Measurements from ENCODE around the gene MAD2L1. TPM values are rescaled to one million over a fixed set of nuclear protein-coding genes. Genes with fewer than 3 reads are reported as not detected.

The MAD2L1 gene
- total and polyA plus RNA-seq, 2 experiments from 2014 or later = 80.2 to 139 TPM

GRCh38 chr4:120109406-120109805, 42.8 kb upstream of the MAD2L1 start:
- Mint-ChIP-seq H3K4me3 (no peak overlapping the region), H3K36me3 (ENCODE audit: low read depth) (no peaks in the 10 kb centered on the region), H3K27me3 (ENCODE audit: insufficient read depth, low read depth, poor library complexity) (peaks cover 1% of the 10 kb centered on the region), H3K4me1 (no peaks in the 10 kb centered on the region), H3K9me3 (no peaks in the 10 kb centered on the region), H3K27ac (no peak overlapping the region)
- no peak overlapping the region for H3K4me3 ChIP-seq
- DNase-seq (ENCODE audit: low spot score) (no peak), ATAC-seq (no peak)
- H4K20me1 ChIP-seq (replicated peaks; ENCODE audit: insufficient read depth) = no peaks in the 10 kb centered on the region
- no peaks in the 10 kb centered on the region for H3K9me2 ChIP-seq (ENCODE audit: insufficient read depth)
- H3K27me3 ChIP-seq (ENCODE audit: insufficient read depth) = no peaks in the 10 kb centered on the region
- no peaks in the 10 kb centered on the region for H3K36me3 ChIP-seq (ENCODE audit: insufficient read depth)
- no peaks in the 10 kb centered on the region for H3K4me1 ChIP-seq (ENCODE audit: insufficient read depth)
- H3F3A ChIP-seq (replicated peaks; ENCODE audit: low read depth) = no peaks in the 10 kb centered on the region
- TF ChIP-seq ZNF114 (CRISPR knock-in tag; IDR thresholded peaks at IDR 0.05) (no peak), JUNB (IDR thresholded peaks at IDR 0.05; ENCODE audit: unreplicated experiment) (no peak), ZNF462 (CRISPR knock-in tag; IDR thresholded peaks at IDR 0.05) (no peak), NANOG (IDR thresholded peaks at IDR 0.05; ENCODE audit: borderline replicate concordance) (no peak), CREB1 (CRISPR knock-in tag; IDR thresholded peaks at IDR 0.05; ENCODE audit: low read depth) (no peak), POLR2AphosphoS5 (IDR thresholded peaks at IDR 0.05; ENCODE audit: low read depth) (no peak), STAT1 (IDR thresholded peaks at IDR 0.05; ENCODE audit: unreplicated experiment) (no peak), EZH2phosphoT487 (IDR thresholded peaks at IDR 0.05; ENCODE audit: unreplicated experiment) (no peak), CTCF (conservative IDR thresholded peaks at IDR 0.05; ENCODE audit: low read depth in 2 of 2) (no peak), ZNF331 (CRISPR knock-in tag; IDR thresholded peaks at IDR 0.05; ENCODE audit: low read depth) (no peak), EZH2 (IDR thresholded peaks at IDR 0.05; ENCODE audit: low read depth, unreplicated experiment) (no peak)
- TF ChIP-seq, protein P1, sequence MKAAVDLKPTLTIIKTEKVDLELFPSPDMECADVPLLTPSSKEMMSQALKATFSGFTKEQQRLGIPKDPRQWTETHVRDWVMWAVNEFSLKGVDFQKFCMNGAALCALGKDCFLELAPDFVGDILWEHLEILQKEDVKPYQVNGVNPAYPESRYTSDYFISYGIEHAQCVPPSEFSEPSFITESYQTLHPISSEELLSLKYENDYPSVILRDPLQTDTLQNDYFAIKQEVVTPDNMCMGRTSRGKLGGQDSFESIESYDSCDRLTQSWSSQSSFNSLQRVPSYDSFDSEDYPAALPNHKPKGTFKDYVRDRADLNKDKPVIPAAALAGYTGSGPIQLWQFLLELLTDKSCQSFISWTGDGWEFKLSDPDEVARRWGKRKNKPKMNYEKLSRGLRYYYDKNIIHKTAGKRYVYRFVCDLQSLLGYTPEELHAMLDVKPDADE (IDR thresholded peaks at IDR 0.05) = no peak
- TF ChIP-seq, protein P2, sequence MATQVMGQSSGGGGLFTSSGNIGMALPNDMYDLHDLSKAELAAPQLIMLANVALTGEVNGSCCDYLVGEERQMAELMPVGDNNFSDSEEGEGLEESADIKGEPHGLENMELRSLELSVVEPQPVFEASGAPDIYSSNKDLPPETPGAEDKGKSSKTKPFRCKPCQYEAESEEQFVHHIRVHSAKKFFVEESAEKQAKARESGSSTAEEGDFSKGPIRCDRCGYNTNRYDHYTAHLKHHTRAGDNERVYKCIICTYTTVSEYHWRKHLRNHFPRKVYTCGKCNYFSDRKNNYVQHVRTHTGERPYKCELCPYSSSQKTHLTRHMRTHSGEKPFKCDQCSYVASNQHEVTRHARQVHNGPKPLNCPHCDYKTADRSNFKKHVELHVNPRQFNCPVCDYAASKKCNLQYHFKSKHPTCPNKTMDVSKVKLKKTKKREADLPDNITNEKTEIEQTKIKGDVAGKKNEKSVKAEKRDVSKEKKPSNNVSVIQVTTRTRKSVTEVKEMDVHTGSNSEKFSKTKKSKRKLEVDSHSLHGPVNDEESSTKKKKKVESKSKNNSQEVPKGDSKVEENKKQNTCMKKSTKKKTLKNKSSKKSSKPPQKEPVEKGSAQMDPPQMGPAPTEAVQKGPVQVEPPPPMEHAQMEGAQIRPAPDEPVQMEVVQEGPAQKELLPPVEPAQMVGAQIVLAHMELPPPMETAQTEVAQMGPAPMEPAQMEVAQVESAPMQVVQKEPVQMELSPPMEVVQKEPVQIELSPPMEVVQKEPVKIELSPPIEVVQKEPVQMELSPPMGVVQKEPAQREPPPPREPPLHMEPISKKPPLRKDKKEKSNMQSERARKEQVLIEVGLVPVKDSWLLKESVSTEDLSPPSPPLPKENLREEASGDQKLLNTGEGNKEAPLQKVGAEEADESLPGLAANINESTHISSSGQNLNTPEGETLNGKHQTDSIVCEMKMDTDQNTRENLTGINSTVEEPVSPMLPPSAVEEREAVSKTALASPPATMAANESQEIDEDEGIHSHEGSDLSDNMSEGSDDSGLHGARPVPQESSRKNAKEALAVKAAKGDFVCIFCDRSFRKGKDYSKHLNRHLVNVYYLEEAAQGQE (IDR thresholded peaks at IDR 0.05; ENCODE audit: unreplicated experiment) = no peak
- no peak overlapping the region for H2AFZ ChIP-seq
- H3K79me2 ChIP-seq (replicated peaks; ENCODE audit: insufficient read depth) = no peaks in the 10 kb centered on the region
- H3K27ac ChIP-seq (ENCODE audit: low read depth) = no peak overlapping the region
- H3K4me2 ChIP-seq = no peak overlapping the region

Measured in GM23338 (cell line).